Frontal cortex (tissue), 4 donors: ENCODE data around the gene SOX6. TPM values are rescaled to one million over a fixed set of nuclear protein-coding genes. Genes with fewer than 3 reads are reported as not detected.
"Not testable (repeated sequence)": the region's sequence is repeated elsewhere in the genome, so short reads cannot be mapped to it uniquely, and the experiment has no call there.

Experiments
- DNase-seq, 2 donors: peaks; one replicate each; pipeline ENCODE4 v3.0.0; 2012; ENCODE audit warnings: low spot score in 2 of 2
- FAIRE-seq: peaks from 2 replicates; lab custom pipeline; 2012; peaks lifted over from hg19 to GRCh38; lab: Jason Lieb, UNC
- total RNA-seq: library from RNA; depleted of rRNA; stranded (reverse); fragments of >200 nt; gene quantifications from one replicate; pipeline ENCODE4 v1.2.3, GENCODE V29; 2014
- donor health status: control.
- donor health status: control.
- donor health status: control.

The SOX6 gene
- 17.1 TPM for total RNA-seq

- FAIRE-seq (no peak), DNase-seq (peak in 1 of 2 donors; percentile 2)
Observed at GRCh38 chr11:16356057-16356760, at the start of gene SOX6. TSS of gene SOX6 (minus strand) at chr11:16356546. CDS start at chr11:16341248, 15,298 bp downstream.

DNA sequence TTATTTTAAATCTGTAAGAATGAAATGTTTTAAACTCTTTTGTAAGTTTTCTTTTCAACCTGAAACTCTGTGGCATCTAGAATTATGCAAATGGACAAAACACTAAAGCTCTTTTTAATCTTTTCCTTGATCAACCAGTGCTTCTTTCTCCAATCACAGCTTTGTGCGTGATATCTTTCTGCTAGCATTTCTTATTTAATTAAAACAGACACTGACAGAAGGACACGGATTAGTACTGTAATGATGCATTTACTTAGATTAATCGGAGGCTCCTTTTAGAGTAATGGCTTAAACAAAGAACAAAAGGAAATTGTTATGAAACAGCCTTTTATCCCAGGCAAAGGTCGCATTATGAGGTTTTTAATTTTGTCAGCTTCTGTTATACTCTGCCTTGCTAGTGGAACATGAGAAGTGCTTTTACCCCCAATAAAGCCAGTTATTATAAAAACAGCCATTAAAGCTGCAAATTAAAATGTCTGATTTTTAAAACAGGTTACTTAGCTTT lies 48.5 kb upstream of the SOX6 start:
- DNase-seq (no peak), FAIRE-seq (no peak)

DNA sequence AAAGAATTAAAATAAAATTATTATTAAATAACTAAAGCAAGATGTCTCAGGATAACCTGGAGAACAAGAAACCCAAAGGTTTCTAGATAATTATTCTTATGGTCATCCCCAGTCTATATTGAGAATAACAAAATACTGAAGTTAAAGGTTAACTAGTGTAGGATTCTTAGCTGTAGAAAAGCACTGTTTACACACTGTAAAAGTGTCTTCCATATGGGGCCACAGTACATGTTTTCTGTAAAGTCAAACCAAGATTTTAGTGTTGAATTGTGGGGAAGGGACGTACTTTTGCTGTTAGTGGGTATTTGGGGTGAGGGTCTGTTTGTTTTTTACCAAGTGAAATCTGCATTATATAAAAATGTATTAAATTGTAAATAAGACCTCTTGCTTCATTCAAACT lies 47.5 kb upstream of the SOX6 start:
- FAIRE-seq, result no peak
- no peak for DNase-seq

DNA sequence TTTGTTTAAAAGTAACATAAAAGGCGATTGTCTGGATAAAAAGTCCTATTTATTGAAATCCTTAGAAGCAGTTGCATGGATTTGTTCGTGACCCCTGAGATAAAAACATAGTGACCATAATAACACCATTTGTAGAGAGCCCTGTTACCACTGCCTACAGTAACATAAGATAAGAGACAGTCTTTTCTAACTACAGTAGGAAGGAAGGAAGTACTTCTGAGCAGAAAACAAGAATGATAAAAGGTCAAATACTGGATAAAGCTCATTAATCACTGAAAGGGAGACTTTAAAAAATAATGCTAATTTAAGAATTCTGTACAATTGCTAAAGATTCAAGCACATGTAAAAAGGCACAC lies 47.1 kb upstream of the SOX6 start:
- FAIRE-seq (no peak), DNase-seq (no peak)

GRCh38 chr11:16402654-16403447 lies 46.5 kb upstream of the SOX6 start:
- FAIRE-seq, result peak; percentile 97
- peak; percentile 4 to 30 for DNase-seq

DNA sequence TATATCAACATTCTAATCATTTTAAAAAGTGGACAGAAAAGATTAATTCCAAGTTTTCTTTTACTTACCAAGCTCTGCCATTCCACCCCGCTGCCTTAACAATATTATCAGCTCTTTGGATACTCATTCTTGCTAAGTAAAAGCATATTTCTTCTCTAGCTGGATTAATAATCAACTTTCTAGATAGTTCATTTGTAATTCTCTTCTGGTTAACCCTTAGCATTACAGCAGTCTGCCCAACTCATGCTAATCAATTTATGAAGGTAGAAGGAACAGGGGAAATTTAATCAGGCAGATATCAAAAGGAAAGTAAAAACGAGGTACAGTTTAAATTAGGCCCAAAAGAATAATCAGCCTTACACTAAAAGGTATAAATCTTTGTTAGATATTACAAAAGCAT lies 41.0 kb upstream of the SOX6 start:
- DNase-seq, result no peak
- no peak for FAIRE-seq

GRCh38 chr11:16395601-16396000 lies 39.3 kb upstream of the SOX6 start:
- FAIRE-seq, result no peak
- DNase-seq, result no peak

- no peak for FAIRE-seq
- DNase-seq, result no peak
Observed at GRCh38 chr11:16394947-16395346, 38.6 kb upstream of the SOX6 start.

DNA sequence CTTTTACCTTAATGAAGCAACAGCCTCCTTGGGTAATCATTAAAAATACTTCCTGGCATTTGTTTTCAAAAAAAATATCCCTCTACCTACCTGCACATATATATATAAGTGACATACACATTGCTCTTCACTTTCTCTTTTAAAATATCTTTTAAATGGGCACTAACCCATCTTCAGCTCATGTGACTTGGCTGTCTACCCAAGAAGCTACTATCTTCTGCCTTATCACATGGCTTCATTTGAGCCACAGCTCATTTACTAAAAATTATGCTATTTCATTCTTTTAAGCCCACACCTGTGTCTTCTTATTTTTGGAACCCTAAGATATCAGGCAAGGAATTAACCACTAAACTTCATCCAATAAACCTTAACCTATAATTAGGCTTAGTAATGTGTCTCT lies 37.0 kb upstream of the SOX6 start:
- FAIRE-seq (no peak), DNase-seq (no peak)

DNA sequence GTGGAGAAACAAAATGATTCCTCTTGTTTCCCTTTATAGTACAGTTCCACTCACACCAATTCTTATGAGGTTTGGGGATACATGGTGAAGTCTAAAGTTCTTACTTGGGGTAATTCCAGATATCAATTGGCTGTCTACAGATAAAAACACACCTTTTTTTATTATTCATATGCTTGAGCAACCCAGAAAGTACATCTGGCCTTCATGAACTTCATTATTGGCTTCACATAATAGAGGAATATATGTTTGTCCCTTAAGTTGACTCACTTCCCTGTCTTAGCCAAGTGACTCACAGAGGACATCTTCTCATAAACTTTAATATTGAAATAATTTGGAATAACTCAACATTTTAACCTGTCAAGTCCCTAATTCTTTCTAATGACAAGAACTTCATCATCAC lies 36.3 kb upstream of the SOX6 start:
- FAIRE-seq (no peak), DNase-seq (no peak)

DNA sequence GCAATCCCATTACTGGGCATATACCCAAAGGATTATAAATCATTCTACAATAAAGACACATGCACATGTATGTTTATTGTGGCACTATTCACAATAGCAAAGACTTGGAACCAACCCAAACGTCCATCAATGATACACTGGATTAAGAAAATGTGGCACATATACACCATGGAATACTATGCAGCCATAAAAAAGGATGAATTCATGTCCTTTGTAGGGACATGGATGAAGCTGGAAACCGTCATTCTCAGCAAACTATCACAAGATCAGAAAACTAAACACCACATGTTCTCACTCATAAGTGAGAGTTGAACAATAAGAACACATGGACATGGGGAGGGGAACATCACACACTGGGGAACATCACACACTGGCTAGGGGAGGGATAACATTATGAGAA lies 34.5 kb upstream of the SOX6 start:
- not testable (repeated sequence) for FAIRE-seq, DNase-seq

GRCh38 chr11:16385099-16385498 lies 28.8 kb upstream of the SOX6 start:
- DNase-seq (no peak), FAIRE-seq (no peak)

- FAIRE-seq, result no peak
- DNase-seq, result no peak
Observed at GRCh38 chr11:16382638-16383380, 26.5 kb upstream of the SOX6 start.

GRCh38 chr11:16382186-16382585 lies 25.8 kb upstream of the SOX6 start:
- FAIRE-seq (no peak), DNase-seq (no peak)

DNA sequence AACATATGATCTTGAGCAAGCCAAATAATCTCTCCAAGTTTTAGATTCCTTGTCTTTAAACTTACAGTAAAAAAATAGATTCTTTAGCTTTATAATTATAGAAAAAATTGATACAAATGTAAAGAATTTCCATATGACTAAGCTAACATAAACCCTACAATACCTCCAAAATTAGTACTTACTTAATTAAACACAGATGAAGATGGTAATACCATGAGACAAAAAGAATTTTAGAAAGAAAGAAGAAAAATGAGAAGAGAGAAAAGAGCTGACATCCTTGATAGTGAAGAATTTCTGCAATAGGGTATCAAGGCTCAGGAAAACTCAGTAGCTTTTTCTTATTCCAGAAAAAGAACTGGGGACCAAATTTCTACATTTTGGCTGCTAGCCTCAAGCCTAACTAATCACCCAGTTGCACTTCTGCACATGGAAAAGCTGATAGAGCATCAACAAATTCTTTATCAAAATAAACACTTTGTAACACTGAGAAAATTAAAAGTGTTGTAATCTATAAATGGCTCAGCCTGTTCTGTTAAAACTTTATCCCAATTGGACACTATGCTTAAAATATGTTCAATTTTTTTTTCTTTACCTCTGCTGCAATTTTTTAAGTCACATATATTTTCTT lies 24.7 kb upstream of the SOX6 start:
- DNase-seq (no peak), FAIRE-seq (no peak)

DNA sequence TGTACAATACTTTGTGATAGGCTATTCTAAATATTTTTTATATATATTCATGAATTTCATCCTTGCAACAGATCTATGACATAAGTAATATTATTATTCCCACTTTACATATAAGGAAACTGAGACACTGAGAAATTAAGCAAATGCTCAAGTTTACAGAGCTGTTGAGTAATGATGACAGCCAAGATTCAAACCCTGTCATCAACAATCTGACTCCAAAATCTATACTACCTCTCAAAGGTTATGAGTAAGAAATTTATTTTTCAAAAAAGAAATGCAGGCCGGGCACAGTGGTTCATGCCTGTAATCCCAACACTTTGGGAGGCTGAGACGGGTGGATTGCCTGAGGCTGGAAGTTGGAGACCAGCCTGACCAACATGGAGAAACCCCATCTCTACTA lies 22.6 kb upstream of the SOX6 start:
- no peak for FAIRE-seq

DNA sequence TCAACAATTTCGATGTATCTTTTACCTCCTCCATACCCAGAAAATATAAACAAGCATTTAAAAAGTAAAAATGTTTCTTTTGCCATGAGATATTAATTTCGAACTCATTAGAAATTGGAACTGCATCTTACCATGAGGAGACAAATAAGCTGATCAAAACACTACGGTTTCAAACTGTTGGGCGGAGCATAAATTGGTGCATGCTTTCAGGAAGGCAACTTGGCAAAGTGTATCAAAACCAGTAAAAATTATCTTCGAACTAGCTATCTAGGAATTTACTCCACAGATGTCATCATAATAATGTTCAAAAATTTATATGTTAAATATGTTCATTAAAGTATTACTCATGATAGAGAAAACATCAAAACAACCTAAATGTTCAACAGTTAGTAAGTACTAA lies 21.4 kb upstream of the SOX6 start:
- FAIRE-seq (no peak), DNase-seq (no peak)

More for the DNA sequence above, 22.6 kb upstream of the SOX6 start:
- DNase-seq, result no peak

- FAIRE-seq, result not testable (repeated sequence)
Observed at GRCh38 chr11:16375664-16376063, 19.3 kb upstream of the SOX6 start.

GRCh38 chr11:16373768-16374167 lies 17.4 kb upstream of the SOX6 start:
- no peak for DNase-seq
- FAIRE-seq, result no peak

More at GRCh38 chr11:16375664-16376063, 19.3 kb upstream of the SOX6 start:
- not testable (repeated sequence) for DNase-seq

GRCh38 chr11:16372355-16372754 lies 16.0 kb upstream of the SOX6 start:
- DNase-seq (no peak), FAIRE-seq (no peak)
